GM21619 (cell line): ENCODE results near the gene BECN2.

Experiments
- ATAC-seq: cut with Tn5 transposase; IDR thresholded peaks from one replicate; pipeline ENCODE4 v1.9.1; 2021; ENCODE audit not compliant: unreplicated experiment

BECN2 gene, protein sequence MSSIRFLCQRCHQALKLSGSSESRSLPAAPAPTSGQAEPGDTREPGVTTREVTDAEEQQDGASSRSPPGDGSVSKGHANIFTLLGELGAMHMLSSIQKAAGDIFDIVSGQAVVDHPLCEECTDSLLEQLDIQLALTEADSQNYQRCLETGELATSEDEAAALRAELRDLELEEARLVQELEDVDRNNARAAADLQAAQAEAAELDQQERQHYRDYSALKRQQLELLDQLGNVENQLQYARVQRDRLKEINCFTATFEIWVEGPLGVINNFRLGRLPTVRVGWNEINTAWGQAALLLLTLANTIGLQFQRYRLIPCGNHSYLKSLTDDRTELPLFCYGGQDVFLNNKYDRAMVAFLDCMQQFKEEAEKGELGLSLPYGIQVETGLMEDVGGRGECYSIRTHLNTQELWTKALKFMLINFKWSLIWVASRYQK

DNA sequence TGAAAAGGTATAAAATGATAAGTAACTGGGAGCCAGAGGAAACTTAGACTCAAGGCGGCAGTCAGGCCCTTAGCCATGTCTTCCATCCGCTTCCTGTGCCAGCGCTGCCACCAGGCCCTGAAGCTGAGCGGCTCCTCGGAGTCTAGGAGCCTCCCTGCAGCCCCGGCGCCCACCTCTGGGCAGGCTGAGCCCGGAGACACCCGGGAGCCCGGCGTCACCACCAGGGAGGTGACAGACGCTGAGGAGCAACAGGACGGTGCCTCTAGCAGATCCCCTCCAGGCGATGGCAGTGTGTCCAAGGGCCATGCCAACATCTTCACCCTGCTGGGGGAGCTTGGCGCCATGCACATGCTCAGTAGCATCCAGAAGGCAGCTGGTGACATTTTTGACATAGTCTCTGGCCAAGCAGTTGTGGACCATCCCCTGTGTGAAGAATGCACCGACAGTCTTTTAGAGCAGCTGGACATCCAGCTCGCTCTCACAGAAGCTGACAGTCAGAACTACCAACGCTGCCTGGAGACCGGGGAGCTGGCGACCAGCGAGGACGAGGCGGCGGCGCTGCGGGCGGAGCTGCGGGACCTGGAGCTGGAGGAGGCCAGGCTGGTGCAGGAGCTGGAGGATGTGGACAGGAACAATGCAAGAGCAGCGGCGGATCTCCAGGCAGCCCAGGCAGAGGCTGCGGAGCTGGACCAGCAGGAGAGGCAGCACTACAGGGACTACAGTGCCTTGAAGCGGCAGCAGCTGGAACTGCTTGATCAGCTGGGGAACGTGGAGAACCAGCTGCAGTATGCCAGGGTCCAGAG, at the start of gene BECN2:
Gene BECN2, plus strand, starts transcription at position 76 of the 803 bp plus-strand sequence. Its CDS starts 0 bp downstream, at position 76.
- no peak for ATAC-seq

DNA sequence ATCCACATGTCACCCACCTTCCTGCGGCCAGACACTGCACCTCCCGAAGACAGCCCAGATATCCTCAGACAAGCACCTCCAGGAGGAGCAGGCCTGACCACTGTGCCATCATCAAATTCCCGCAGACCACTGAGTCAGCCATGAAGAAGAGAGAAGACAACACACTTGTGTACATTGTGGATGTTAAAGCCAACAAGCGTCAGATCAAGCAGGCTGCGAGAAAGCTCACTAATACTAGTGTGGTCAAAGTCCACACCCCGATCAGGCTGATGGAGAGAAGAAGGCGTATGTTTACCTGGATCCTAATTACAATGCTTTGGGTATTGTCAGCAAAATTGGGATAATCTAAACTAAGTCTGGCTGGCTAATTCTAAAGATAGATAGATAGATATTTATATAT, 41.4 kb upstream of the BECN2 start:
- ATAC-seq: no peak

DNA sequence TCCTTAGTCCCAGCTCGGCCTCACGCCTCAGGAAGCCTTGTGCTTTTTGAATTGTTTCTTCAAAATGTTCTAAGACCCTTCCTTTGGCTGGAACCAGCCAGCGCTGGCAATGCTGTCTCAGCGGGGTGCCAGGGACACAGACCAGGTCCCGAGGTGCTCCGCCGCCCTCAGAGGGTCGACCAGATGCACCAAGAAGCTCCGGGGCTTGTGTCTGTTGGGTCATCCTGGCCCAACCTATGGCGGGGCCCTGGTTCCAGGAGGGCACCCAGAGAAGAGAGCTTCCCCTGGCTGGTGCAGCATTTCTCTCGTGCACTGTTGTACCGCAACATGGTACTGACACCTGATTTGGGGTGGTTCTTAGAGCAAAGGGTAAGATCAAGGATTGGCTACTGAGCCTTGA, 40.1 kb upstream of the BECN2 start:
- no peak for ATAC-seq

DNA sequence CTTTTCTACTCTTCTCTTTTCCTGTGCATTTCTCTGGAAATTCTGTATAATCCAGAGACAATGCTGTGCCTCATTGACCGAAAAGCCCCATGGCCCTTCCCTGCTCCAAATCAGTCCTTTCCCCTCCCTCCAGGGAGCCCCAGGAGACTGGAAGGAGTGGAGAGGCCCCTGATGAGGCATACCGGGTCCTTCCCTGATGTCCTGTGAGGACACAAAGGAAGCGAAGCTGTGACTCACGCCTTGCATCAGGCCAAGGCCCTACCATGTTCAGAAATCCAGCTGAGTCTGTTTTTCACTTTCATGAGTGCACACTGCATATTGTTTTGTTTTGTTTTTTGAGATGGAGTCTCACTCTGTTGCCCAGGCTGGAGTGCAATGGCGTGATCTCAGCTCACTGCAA, 38.7 kb upstream of the BECN2 start:
- ATAC-seq: no peak

DNA sequence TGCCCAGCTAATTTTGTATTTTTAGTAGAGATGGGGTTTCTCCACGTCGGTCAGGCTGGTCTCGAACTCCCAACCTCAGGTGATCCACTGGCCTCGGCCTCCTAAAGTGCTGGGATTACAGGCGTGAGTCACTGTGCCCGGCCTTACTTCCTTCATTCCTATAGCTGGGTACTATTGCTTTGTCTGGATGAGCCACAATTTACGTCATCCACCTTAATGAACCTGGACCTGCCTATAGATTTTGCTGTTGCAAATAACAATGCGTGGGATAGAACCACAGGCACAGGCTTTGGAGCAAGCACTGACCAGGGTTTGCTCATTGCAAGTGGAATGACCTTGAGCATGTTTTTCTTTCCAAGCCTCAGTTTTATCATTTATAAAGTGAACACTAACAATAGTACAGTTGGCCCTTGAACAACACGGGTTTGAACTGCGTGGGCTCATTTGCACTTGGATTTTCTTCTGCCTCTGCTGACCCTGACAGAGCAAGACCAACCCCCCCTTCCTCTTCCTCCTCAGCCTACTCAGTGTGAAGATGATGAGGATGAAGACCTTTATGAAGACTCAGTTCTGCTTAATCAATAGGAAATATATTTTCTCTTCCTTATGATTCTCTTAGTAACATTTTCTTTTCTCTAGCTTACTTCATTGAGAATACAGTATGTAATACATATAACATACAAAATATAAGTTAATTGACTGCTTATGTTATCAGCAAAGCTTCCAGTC, 33.3 kb upstream of the BECN2 start:
- ATAC-seq: no peak

DNA sequence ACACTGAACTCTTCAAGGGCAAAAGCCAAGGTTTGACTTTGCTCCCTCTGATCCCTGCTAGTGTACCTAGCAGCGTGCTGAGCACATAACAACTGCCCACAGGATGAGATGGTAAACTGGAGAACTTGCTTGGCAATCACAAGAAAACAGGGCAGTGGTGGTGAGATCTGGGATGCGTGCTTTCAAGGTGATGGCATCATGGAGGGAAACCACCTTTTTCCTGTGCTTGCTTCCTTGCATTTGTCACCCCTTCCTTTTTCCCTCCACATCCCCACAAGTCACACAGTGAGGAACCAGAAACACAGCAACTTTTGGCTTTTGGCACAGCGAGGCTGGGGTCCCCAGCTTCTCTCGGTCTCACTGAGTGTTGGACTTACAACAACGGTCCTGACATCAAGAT, 31.4 kb upstream of the BECN2 start:
- no peak for ATAC-seq

DNA sequence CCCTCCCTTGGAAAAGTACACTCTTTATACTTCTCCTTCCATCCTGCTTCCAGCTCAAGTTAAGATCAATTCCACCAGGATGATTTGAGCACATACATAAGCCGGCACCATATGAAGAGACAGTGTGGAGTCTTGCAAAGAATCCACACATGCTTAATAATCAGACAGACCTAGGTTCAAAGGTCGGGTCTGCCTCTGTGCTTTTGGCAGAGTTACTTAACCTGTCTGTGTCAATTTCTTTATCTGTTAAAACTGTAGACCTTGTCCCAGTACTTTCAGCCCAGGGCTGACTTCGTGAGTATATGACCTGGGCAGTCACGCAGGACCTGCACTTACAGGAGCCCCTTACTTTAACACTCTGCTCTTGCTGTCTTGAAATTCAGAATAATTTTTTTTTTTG, 30.2 kb upstream of the BECN2 start:
- no peak for ATAC-seq

DNA sequence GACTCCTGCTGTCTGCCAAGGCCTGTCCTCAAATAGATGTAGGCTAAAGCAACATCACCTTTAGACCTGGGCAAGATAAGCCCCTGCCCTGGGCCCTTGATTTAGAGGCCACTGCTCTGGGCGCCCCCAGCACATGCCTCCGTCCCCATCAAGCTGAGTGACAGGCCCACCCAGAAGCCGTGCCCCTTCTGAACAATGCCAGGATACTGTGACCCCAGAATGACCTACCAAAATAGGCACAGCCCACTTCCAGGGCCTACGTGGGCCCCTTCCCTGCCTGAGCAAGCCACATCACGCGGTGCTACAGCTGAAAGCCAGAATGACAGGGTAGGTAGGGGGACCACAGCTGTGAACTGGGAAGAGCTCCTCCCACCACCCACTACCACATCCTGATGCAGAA, 24.7 kb upstream of the BECN2 start:
- no peak for ATAC-seq

DNA sequence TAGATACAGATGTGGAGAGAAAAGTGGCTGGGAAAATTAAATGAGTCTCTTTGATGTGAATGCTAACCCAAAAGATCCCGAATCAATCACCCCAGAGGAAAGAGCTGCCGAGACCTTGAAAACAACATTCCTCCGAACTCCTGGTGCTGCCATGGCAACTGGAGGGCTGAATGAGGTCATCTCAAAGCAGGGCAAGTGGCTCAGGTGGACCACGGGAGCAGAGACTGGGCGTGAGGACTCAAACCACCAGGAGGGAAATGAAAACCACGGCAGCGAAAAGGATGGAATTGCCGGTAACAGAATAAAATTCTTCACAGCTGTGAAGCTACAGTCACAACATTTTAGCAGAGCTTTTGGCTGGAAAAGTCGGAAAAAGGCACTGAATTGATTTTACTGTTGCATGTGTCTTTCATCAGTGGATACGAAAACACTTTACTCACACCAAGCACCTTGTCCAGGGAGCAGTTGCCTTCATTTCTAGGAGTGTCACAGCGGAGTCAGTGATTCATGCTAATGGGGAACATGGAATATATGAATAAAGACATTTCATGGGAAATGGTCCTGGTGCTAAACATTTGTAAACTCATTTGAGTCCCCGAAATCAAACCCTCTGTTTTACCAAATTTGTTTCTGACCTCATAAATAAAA, 23.2 kb upstream of the BECN2 start:
- no peak for ATAC-seq

DNA sequence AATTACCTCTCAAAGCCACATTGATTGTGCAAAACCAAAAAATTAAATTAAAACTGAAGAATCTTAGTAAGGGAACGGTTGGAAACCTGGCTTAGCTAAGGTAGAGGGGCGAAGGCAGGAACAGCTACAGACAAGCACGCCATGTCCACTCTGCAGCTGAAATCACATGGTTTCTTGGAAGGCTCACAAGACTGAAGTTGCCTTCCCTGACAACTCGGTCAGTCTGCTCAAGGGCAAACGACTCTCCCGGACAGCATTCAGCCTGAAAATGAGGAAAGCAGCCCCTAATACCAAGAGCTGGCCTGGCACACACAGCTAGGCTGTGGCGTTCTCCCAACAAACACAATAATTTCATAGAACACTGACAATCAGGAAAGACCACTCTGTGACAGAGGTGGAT, 22.7 kb upstream of the BECN2 start:
- ATAC-seq: no peak

DNA sequence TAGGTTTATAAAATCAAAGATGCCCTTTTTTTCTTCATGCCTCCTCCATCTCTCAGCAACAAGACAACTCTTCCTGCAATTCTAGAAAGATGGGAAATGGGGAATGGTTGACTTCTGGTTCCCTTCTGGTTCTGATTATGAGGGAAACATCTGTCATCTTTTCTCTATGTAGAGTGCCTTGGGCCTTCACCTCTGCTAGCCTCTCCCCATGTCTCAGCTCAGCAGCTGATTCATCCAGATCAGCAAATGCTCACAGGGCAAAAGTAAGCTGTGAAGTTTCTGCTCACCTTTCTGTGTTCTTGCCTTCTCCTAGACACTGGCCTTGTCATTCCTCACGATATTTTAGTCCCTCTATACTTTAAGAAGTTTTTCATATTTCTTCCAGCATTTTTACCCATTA, 17.8 kb upstream of the BECN2 start:
- no peak for ATAC-seq

DNA sequence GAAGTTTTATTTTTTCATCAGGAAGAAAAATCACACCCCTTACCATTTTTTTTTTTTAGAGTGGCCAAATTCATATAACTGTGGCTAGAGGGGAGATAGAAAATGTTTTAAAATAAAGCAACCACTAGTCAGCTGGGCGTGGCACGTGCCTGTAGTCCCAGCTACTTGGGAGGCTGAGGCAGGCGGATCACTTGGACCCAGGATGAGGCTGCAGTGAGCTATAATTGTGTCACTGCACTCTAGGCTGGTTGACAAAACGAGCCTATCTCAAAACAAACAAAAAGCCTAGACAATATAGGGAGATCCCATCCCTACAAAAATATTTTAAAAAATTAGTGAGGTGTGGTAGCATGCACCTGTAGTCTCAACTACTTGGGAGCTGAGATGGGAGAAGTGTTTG, 14.8 kb upstream of the BECN2 start:
- no peak for ATAC-seq

DNA sequence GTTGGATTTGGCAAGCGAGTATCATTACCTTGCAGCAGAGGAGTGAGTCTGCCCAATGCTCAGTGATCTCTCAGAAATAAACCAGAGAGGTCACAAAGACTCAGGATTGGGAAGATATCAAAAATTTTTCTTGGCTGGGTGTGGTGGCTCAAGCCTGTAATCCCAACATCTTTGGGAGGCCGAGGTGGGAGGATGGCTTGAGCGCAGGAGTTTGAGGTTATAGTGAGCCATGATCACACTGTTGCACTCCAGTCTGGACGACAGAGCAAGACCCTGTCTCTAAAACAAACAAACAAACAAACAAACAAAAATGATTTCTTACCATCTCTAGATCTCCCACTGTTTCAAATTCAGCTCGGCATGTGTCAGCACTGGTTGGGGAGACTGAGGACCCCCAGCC, 13.3 kb upstream of the BECN2 start:
- no peak for ATAC-seq

DNA sequence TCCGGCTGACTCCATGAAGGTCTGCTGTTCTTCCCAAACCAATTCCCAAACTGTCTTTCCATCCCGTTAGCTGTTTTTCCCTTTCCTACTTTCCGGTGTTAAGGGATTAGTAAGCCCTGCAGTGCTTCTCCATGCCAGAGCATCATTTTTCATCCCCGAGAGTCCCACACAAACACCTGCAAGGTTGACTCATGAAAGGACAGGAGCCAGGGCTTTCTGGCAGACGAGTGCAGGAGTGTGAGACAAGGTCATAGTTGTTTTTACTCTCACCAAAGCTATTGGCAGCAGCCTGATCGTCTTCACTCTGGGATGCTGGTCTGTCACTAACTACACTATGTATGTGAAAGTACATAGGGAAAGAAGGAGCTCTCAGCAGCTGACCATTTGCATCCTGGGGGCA, 10.2 kb upstream of the BECN2 start:
- ATAC-seq: no peak

DNA sequence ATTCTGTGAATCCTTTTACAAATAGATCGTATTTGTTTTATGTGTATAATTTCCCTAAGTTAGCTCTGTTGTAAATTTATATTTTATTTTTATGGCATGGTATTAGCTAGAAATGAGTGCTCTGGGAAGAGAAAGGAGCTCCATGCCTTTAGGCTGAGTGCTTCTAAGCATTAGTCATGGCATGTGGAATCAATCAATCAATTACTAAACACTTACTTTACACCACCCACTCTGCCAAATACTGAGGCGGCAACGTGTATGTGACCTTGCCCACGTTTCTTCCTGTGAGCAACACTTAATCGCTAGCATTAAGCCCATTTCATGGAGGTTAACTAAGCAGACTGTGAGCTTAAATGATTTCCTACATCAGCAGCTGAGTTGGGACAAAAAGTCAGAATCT, 7.2 kb upstream of the BECN2 start:
- no peak for ATAC-seq

DNA sequence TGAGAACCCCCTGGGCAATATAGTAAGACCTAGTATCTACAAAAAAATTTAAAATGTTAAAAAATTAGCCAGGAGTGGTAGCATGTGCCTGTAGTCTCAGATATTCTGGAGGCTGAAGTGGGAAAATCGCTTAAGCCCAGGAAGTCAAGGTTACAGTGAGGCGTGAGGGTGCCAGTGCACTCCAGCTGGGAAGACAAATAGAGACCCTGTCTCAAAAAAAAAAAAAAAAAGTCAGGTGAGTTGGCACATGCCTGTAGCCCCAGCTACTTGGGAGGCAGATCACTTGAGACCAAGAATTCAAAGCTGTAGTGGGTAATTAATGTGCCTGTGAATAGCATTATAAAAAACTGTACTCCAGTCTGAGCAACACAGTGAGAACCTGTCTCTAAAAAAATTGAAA, 4.6 kb downstream of the BECN2 start:
- no peak for ATAC-seq

DNA sequence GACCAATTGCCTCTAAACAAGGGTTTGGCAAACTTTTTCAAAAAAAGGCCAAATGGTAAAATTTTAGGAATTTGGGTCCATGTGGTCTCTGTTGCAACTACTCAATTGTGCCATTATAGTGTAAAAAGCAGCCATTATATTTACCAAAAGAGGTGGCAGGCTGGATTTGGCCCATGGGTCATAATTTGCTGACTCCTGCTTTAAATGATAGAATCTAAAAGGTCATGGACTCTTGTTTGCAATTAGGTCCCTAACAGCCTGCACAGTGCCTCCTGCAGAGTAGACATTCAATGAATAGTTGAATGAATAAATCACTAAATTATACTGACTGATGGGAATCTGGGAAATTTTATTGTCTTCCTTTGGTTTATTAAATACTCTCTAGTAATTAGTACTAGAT, 6.2 kb downstream of the BECN2 start:
- ATAC-seq: no peak

DNA sequence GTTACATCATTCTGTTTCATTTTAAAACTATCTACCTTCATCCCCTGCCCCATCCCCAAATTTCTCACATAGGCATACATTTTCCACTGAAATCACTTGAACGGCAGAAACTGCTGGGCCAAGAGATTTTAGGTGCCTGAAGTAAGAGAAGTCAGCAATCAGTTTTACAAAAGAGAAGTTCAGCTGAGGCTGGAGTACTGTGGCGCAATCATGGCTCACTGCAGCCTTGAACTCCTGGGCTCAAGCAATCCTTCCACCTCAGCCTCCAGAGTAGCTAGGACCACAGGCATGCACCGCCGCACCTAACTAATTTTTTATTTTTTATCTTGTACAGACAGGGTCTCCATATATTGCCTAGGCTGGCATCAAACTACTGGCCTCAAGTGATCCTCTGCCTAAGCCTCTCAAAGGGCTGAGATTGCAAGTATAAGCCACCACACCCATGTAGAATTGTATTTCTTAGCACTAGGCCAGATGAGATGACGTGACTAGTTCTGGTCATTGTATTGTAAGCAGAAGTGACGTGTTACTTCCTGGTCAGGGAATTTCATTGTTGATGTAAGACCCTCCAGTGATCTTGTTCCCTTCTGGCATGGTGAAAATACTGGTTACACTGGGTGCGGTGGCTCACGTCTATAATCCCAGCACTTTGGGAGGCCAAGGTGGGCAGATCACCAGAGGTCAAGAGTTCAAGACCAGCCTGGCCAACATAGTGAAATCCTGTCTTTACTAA, 7.1 kb downstream of the BECN2 start:
- ATAC-seq: no peak

DNA sequence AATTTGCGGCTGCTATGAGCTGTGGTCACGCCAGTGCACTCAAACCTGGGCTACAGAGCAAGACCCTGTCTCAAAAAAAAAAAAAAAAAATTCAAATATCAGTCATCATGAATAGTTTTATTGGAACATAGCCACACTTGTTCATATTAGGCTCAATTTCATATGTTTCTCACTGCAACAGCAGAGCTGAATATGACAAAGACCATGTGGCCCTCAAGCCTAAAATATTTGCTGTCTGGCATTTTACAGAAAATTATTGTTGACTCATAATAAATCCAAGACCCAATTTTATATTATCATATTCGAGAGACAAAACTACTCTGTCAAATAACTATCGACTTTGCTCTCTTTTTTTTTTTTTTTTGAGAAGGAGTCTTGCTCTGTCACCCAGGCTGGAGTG, 11.0 kb downstream of the BECN2 start:
- ATAC-seq: no peak

DNA sequence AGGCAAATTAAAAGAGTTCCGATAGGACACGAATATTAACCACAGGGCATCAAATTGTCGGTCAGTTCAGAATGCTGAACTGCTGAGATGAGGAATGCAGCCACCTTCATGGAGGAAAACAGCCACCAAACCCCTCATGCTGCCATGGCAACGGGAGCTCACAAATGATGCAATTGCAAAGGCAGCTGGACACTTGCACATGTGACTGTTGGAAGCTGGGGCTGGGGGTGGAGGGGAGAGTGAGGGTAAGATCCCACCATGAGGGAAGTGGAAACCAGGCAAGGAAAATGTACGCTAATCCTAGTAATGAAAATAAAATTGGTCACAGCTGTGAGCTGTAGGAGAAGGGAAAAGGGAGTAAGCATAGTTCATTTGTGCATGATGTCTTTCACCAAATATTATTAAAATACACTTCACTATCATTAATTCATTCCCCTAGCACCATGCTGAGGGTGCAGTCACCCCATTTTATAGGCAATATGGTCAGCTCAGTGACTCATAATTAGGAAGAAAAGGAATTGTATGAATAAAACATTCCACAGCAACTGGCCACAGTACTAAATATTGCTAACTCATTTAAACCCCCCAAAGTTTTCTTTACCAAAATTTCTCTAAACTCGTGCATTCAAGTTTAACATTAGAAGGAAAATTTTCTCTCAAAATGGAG, 15.3 kb downstream of the BECN2 start:
- no peak for ATAC-seq
